ENCODE results near the gene MUC13. TPM values are rescaled to one million over a fixed set of nuclear protein-coding genes. Genes with fewer than 3 reads are reported as not detected.

Gene MUC13
- total and polyA plus RNA-seq, 2 experiments from 2014 or later = 0.06 TPM; not detected in 1

DNA sequence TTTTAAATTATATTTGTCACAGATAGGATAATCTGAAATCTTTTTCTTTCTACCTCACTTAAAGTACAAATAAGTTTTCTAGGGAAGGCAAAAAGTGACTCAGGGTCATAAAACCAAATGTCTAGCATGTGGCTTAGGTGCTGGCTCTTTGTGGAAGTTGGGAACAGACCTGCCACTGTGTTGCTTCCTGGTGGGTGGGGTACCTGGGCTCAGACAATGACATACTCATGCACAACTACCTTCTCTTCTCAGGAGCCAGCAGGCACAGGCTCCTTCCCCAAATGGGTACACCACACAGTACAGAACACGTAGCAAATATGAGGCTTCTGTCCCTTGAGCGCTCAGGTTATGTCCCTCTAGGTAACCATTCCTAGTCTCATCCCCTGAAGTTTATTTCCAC lies 40.1 kb upstream of the MUC13 start:
- Histone ChIP-seq H3K36me3 (peaks cover 29% of the 10 kb centered on the region), H3K9me3 (ENCODE audit: low read depth) (no peaks in the 10 kb centered on the region), H3K4me3 (no peak overlapping the region), H3K4me1 (ENCODE audit: low read depth) (no peaks in the 10 kb centered on the region), H3K27me3 (no peaks in the 10 kb centered on the region), H3K27ac (no peak overlapping the region)
- DNase-seq (ENCODE audit: low read depth in 1 of 2, low spot score in 1 of 2) = no peak
- TF ChIP-seq, protein P1, sequence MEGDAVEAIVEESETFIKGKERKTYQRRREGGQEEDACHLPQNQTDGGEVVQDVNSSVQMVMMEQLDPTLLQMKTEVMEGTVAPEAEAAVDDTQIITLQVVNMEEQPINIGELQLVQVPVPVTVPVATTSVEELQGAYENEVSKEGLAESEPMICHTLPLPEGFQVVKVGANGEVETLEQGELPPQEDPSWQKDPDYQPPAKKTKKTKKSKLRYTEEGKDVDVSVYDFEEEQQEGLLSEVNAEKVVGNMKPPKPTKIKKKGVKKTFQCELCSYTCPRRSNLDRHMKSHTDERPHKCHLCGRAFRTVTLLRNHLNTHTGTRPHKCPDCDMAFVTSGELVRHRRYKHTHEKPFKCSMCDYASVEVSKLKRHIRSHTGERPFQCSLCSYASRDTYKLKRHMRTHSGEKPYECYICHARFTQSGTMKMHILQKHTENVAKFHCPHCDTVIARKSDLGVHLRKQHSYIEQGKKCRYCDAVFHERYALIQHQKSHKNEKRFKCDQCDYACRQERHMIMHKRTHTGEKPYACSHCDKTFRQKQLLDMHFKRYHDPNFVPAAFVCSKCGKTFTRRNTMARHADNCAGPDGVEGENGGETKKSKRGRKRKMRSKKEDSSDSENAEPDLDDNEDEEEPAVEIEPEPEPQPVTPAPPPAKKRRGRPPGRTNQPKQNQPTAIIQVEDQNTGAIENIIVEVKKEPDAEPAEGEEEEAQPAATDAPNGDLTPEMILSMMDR (IDR thresholded peaks at IDR 0.05; ENCODE audit: low read depth, low read length) = no peak

DNA sequence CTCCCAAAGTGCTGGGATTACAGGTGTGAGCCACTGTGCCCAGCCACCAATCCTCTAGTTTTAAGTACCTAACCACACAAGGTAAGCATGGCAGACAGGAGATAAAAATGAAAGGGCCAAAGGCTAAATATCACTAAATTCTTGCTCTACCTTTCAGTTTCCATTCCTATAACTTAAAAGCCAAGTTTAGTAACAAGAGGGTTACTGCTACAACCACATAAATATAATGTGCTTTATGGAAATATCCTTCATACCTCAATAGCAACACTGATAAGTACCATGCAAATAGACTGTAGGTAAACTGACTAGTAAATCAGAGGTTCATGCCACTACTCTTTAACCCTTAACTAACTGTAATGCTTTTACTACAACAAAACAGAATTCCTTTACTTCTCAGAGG lies 38.7 kb upstream of the MUC13 start:
- no peak overlapping the region for H3K4me3 ChIP-seq
- no peaks in the 10 kb centered on the region for H3K9me3 ChIP-seq (ENCODE audit: low read depth)
- H3K27ac ChIP-seq = no peak overlapping the region
- no peaks in the 10 kb centered on the region for H3K27me3 ChIP-seq
- peaks cover 37% of the 10 kb centered on the region for H3K36me3 ChIP-seq
- TF ChIP-seq, protein P1 (IDR thresholded peaks at IDR 0.05; ENCODE audit: low read depth, low read length) = no peak
- DNase-seq (ENCODE audit: low read depth in 1 of 2, low spot score in 1 of 2) = no peak
- no peaks in the 10 kb centered on the region for H3K4me1 ChIP-seq (ENCODE audit: low read depth)

DNA sequence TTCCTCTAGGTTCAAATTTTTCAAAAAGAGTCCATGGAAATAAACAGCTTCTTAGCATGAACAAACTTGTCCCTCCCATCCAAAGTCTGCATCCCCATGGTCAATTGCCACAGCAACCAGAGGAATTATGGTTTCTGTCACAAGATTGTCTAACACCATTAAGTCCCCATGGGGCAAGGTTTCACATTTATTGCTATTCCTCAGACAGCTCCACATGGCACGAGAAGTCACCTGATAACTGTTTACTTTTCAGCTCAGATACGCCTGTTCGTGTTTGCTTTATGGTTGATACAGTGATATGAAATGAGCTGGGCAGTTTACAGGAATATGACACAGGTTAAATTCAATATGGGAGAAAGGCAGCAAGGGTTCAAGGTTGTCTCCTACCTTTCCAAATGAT lies 37.9 kb upstream of the MUC13 start:
- no peaks in the 10 kb centered on the region for H3K4me1 ChIP-seq (ENCODE audit: low read depth)
- H3K27ac ChIP-seq = no peak overlapping the region
- TF ChIP-seq, protein P1 (IDR thresholded peaks at IDR 0.05; ENCODE audit: low read depth, low read length) = no peak
- no peak overlapping the region for H3K4me3 ChIP-seq
- no peak for DNase-seq (ENCODE audit: low read depth in 1 of 2, low spot score in 1 of 2)
- H3K36me3 ChIP-seq = peaks cover 37% of the 10 kb centered on the region
- no peaks in the 10 kb centered on the region for H3K9me3 ChIP-seq (ENCODE audit: low read depth)
- H3K27me3 ChIP-seq = no peaks in the 10 kb centered on the region

DNA sequence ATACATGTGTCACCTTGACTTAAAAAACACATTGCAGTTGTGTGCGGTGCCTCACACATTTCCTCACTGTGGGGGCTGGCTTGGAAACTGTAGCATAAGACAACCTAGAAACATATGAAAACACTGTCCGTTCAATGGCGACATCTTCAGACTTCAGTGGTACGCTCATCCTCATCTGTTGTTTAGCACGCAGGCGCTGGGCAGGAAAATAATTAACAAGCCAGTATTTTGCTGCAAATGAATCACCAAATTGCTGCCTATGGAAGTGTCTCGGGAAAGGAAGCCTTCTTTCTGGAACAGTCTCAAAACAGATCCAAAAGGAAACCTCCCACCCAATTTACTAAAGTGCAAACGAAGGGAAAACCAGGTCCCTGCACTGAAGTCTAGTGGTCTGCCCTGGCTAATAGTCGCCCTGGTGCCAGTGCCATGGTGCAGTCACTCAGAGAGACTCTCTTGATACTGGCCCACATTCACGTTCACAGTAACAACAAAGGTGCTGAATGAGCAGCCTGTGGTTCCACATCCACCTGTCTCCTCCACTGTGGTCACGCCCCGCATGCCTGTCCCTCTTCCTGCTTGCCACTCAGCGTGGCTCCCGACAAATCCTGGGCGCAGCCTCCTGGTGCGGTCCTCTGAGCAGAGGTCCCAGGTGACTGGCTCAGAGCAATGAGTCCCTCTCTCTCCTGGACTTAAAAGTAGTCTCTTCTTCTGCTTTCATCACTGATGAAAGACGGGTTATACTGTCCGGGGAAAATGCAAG lies 35.6 kb upstream of the MUC13 start:
- Histone ChIP-seq H3K4me3 (no peak overlapping the region), H3K4me1 (ENCODE audit: low read depth) (no peaks in the 10 kb centered on the region), H3K9me3 (ENCODE audit: low read depth) (no peaks in the 10 kb centered on the region), H3K27ac (no peak overlapping the region), H3K27me3 (no peaks in the 10 kb centered on the region), H3K36me3 (peaks cover 23% of the 10 kb centered on the region)
- DNase-seq (ENCODE audit: low read depth in 1 of 2, low spot score in 1 of 2) = no peak
- TF ChIP-seq, protein P1 (IDR thresholded peaks at IDR 0.05; ENCODE audit: low read depth, low read length) = no peak

DNA sequence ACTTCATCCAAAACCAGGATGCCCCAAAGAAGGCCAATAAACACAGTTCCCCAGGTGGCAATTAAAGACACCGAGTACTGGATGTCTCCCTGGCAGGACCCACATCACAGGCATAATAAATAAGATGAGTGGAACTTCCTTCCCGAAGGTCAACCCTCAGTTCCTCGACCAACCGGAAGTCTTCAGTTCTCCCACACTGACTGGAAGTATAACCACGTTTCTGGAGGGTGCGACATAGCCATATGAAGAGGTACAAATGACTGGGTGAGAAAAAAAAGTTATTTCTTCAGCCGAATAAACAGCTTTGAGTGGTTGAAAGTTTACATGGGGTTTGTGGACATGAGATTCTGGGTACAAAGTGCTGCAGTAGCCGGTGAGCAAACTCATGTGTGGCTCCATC lies 34.6 kb upstream of the MUC13 start:
- H3K4me3 ChIP-seq = no peak overlapping the region
- TF ChIP-seq, protein P1 (IDR thresholded peaks at IDR 0.05; ENCODE audit: low read depth, low read length) = no peak
- DNase-seq (ENCODE audit: low read depth in 1 of 2, low spot score in 1 of 2) = no peak

More for the DNA sequence above, 34.6 kb upstream of the MUC13 start:
- no peaks in the 10 kb centered on the region for H3K4me1 ChIP-seq (ENCODE audit: low read depth)
- H3K27ac ChIP-seq = peak overlapping the region; percentile 1
- no peaks in the 10 kb centered on the region for H3K9me3 ChIP-seq (ENCODE audit: low read depth)
- H3K27me3 ChIP-seq = no peaks in the 10 kb centered on the region
- H3K36me3 ChIP-seq = peaks cover 23% of the 10 kb centered on the region

Measured in cardiac muscle cell (in vitro differentiated cells and primary cell).